ENCODE data around the gene TTLL6.
"Not testable (repeated sequence)": the region's sequence is repeated elsewhere in the genome, so short reads cannot be mapped to it uniquely, and the experiment has no call there.

Gene TTLL6

DNA sequence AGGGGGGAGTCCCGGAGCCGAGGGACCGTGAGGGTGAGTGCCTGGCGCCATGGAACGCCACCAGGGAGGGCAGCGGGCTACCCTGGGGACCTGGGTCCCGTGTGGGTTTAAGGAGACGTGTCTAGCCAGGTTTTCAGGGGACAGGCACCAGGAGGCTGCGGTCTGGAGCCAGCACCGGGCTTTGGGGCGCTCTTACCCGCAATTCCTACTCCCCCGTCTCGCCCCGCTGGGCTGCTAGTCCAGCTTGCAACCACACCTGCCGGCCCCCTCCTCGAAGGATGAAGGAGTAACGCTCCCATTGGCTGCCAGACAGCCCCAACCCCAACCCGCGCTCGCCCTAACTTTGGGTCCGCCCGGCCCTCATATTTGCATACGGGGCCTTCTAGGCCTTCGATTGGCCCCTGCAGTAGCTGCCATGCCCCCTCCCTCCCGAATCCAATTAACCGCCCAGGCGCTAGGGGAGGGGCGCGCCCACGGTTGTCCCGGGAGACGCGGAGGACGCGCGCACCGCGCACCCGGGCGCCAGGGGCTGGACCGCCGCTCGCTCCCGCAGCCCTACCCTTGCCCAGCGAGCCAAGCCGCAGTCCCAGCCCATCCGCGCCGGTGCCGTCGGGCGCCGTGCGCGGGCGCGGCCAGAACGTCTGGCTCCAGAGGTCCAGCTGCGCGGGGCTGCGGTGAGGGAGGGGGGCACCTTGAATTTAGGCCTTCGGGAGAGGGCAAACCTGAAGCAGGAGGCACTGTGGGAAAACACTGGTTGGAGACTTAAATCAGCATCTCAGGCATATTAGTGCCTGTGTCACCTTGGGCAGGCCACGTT, at the start of gene TTLL6:
TTLL6 (minus strand) TSS at position 456 of the 817 bp plus-strand sequence; CDS start at position 299, 157 bp downstream.
- FAIRE-seq: peak; percentile 97

DNA sequence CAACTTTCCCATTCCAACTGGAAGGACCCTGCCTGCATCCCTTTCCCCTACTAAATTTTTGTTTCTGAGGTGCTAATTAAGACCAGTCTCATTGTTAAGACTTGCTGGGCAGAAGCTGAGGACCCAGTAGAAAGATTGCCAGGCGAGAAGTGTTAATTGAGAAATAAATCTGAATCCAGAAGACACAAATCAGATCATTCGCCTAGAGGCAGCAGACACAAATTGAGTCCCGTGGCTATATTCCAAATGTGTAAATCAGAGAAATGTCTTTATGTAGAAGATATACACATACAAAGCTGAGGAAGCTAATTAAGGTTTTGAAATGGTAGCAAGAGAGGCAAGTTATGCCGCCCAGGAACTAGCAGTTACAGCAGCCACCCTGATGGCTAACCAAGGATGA, 43.4 kb upstream of the TTLL6 start:
- no peak for FAIRE-seq

DNA sequence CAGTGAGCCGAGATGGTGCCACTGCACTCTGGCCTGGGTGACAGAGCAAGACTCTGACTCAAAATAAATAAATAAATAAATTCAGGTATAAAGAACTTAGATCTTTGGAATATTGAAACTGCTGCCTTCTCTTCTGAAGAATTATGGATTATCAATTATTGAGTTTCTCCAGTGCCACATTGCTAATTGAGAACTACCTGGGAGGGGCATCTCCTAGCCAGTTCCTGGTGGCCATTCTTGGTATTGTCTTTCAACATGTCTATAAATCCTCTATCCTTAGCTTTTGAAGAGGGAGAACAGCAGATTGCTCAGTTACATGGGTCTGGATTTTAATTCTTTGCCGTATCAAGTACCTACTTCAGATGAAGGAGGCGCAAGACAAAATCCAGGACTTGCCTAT, 43.0 kb upstream of the TTLL6 start:
- FAIRE-seq: no peak

GRCh38 chr17:48856122-48856821, 39.2 kb upstream of the TTLL6 start:
- no peak for FAIRE-seq

DNA sequence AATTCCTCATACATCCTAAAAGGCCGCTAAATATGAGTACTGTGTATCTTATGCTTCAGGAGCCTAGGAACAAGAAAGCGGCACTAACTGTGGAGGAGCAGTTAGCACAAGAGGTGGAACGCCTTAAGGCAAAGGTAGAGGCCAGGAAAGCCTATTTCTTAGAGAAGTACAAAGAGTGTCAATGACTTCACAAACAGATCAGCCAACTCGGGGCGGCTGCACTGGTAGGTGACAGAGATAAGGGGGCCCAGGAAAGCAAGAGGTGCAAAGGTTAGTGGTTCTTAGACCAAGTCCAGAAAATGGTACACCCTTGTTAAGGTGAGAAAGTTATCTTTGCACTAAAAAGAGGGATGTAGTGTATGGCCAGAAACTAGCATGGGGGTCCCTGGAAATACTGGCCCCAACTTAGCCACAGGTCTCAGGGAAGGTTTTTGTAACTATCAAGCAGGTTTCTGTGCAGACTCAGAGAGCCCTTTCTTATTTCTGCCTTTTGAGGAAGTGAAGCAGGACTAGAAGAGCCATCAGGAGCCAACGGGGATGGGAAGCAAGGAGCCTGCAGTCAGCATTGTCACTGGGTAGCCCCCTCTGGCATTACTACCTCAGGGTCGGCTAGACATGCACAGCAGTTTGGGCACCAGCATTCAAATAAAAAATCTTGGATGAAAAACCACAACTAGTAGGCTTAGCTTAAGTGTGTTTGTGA, 37.9 kb upstream of the TTLL6 start:
- FAIRE-seq: no peak

DNA sequence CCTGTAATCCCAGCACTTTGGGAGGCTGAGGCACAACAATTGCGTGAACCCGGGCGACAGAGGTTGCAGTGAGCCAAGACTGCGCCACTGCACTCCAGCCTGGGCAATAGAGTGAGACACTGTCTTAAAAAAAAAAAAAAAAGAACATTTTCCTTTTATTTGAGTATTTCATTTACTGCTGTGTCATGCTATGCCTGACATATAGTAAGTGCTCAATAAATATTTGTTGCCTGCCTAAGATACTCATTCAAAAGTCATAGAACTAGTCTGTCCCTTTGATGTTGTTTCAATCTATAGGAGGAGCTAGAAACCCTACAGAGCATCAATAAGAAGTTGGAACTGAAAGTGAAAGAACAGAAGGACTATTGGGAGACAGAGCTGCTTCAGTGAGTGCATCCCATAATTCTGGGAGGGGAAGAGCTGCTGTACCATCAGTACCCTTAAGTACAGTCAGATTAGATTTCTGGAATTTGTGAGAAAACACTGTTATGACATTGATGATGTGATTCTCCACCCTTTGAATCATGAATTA, 33.8 kb upstream of the TTLL6 start:
- no peak for FAIRE-seq

DNA sequence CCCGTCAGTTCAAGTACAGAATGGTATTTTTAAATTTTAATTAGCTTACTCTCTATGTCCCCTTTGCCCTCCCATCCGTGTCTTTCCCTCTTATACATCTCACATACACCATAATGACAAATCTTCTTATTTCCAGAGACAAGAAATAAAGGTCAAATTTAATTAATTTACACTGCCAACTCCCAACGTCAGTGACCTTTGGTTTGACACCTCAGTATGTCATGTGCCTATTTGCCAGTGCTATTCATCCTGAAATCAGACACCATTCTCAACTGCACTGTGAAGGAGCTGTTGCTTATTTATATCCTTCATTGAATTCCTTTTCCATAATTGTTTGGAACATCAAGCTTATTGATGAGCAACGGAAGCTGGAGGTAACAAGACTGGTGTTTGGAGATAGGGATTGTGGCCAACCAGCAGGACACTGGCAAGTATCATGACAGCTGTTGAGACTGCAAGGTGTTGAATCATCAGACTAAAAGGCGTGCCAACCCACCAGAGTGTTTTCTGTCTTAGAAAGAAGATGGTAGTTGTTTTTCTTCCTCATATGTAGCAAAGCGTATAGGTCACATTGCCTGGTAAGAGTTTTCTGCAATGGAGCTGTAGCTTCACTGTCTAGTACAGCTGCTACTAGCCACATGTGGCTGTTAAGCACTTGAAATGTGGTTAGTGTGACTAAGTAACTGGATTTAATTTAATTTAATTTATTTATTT, 26.3 kb upstream of the TTLL6 start:
- no peak for FAIRE-seq

- FAIRE-seq: no peak
Observed at GRCh38 chr17:48842746-48843145, 25.7 kb upstream of the TTLL6 start.

DNA sequence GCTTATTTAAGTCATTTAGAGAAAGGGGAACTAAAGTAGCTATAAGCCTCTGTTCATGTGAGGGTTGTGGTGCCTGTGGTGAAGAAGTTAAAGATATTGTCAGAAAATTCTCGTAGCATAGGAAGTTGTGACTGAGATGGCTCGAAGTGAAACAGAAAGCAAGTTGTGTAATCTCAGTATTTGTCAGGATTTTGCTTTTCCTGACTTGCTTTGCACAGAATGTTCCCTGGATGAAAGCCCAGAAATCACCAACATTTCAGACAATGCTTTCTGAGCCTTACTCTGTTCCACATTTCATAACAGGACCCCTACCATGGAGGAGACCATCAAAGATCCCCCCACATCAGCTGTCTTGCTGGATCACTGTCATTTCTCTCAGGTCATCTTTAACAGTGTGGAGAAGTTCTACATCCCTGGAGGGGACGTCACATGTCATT, 24.4 kb upstream of the TTLL6 start:
- FAIRE-seq: no peak

DNA sequence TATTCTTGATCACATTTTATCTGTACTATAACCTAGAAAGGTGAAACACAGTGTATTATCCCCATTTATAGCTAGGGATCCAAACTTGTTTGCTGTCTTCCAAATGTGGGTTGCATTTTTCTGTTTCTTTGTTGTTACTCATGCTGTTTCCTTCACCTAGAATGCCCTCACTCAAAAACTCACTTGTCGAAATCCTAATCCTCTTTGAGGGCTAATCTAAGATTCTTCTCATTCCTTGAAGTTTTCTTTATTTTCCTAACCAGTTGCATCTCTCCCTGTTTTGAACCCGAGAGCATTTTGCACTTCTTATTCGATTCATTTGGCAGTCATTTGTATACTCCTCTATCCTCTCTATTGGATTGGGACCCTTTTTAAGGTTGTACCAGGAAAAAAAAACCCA, 23.4 kb upstream of the TTLL6 start:
- FAIRE-seq: peak; percentile 94

- FAIRE-seq: not testable (repeated sequence)
Observed at GRCh38 chr17:48837458-48837857, 20.4 kb upstream of the TTLL6 start.

- FAIRE-seq: no peak
Observed at GRCh38 chr17:48835971-48836370, 18.9 kb upstream of the TTLL6 start.

DNA sequence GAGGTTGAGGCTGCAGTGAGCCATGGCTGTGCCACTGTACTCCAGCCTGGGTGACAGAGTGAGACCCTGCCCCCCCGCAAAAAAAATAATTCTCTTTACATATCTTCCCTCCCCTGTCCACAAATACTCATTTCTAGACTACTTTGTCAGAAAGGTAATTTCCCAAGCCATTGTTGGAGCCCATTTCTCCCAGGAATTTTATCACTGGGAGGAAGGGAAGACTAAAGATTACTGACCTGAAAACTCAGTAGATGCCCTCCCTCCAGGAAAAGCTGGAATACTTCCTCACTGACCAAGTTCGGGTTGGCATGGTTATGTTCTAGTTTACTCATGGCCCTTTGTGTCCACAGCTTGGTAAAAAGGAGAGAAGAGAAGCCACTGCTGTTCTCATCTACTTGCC, 17.9 kb upstream of the TTLL6 start:
- FAIRE-seq: no peak

DNA sequence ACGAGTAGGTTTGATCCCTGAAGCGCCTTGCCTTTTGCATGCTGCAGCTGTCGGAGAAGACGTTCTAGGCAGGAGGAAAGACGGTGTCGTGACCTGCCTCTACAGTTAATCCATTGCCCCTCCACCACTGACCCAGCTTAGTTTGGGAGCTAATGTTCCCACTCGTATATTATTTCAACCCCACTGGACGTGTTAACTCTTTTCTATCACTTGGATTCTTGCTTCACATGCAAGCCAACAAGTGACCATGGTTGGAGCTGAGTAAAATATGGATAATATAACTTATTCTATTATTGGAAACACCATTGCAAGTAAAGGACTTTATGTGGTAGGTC, 14.5 kb upstream of the TTLL6 start:
- FAIRE-seq: no peak

GRCh38 chr17:48830840-48831548, 14.0 kb upstream of the TTLL6 start, which contains the start of gene CALCOCO2:
CALCOCO2 (plus strand) TSS chr17:48831035; CDS start chr17:48841708, 10,673 bp downstream.
- FAIRE-seq: peak; percentile 88

DNA sequence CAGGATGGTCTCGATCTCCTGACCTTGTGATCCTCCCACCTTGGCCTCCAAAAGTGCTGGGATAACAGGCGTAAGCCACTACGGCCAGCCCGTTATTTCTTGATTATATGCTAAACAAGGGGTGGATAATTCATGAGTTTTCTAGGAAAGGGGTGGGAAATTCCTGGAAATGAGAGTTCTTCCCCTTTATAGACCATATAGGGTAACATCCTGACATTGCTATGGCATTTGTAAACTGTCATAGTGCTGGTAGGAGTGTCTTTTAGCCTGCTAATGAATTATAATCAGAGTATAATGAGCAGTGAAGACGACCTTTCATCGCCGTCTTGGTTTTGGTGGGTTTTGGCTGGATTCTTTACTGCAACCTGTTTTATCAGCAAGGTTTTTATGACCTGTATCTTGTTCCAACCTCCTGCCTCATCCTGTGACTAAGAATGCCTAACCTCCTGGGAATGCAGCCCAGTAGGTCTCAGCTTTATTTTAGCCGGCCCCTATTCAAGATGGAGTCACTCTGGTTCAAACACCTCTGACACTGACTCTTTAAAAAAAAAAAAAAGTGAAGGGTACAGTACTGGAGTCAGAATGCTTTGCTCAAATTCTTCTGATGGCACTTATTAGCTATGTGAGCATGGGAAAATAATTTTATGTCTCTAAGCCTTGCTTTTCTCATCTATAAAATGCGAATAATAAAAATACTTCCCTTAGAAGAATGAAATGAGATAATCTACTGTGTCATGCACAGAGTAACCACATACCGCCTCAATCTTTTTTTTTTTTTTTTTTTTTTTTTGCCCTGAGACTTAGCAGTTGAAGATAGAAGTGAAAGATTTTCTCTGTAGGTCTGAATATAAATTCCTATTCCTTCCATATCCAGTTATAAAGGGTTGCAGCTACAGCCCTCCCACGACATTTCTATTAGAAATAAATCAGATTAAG, 8.7 kb upstream of the TTLL6 start:
- FAIRE-seq: no peak

DNA sequence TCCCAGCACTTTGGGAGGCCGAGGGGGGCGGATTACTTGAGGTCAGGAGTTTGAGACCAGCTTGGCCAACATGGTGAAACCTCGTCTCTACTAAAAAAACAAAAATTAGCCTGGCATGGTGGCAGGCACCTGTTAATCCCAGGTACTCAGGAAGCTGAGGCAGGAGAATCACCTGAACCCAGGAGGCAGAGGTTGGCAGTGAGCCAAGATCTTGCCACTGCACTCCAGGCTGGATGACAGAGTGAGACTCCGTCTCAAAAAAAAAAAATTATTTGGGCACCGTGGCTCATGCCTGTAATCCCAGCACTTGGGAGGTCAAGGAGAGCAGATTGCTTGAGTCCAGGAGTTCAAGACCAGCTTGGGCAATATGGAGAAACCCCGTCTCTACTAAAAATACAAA, 3.9 kb upstream of the TTLL6 start:
- not testable (repeated sequence) for FAIRE-seq

- no peak for FAIRE-seq
Observed at GRCh38 chr17:48819466-48819865, 2.4 kb upstream of the TTLL6 start.

GRCh38 chr17:48818361-48818841, 1.4 kb upstream of the TTLL6 start:
- FAIRE-seq: no peak

GRCh38 chr17:48816438-48816773, 623 bp downstream of the TTLL6 start:
- FAIRE-seq: no peak

DNA sequence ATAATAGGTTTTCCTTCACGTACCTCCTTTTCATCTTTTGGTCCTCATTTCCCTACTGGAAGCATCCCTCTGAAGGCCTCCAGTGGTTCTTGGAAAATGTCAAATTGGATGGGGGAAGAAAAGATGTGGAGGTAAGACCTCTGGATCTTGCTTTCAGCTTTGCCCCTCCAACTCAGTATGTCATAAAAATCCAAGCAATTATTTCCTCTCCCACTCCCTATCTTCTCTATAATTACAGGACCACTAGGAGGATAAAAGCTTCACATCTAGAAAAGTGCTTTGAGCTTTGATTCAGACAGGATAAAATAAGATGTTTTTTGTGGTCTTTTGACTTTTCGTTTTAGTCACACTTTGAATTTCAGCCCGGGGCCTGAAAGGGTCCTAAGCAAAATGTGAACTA, 1.7 kb downstream of the TTLL6 start:
- no peak for FAIRE-seq
